Urothelium cell line (cell line): ENCODE data around the gene P4HA1.
"Not testable (repeated sequence)": the region's sequence is repeated elsewhere in the genome, so short reads cannot be mapped to it uniquely, and the experiment has no call there.

ENCODE experiments used
- DNase-seq: peaks from one replicate; pipeline ENCODE4 v3.0.0; 2011; ENCODE audit warnings: low spot score, mixed read lengths
- FAIRE-seq: peaks from 2 replicates; lab custom pipeline; 2011; peaks lifted over from hg19 to GRCh38; lab: Jason Lieb, UNC

Gene P4HA1

DNA sequence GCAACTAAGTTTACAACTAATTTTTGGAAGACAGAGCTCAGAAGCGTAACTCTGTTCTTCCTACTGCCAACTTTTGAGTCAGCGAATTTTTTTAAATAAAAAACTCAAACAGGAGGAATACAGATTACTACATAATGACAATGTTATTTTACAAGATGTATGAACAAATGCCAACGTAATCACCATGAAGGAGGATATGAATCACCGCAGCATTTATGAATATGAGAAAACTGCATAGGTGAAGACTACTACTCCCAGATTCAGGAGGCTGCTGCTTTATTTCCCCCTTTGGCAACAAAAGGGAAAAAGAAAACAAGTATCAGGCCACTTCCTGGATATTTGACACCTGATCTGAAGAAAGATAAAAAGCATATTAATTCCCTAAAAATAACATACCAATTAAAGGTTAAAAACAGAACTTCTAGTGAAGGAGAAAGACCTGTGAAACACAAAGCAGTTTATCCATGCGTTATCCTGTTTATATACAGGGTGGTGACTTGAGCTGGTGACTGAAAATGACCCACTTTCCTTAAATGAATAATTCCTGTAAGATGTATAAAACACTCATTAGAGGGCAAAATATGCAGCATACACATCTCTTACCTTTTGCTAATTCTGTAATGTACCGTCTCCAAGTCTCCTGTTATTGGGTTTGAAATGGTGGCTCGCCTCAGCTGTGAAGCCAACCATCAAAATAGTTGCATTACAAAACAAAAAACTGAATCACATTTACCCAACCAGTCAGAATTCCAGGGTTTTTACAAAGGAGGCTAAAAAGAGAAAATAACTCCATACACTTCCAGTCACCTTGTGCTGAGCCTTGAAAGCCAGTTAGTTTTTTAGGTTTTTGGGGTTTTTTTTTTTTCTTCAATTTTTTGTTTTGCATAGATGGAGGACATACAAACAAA lies 52.0 kb downstream of the P4HA1 start:
- DNase-seq, result peak; percentile 12
- no peak for FAIRE-seq

DNA sequence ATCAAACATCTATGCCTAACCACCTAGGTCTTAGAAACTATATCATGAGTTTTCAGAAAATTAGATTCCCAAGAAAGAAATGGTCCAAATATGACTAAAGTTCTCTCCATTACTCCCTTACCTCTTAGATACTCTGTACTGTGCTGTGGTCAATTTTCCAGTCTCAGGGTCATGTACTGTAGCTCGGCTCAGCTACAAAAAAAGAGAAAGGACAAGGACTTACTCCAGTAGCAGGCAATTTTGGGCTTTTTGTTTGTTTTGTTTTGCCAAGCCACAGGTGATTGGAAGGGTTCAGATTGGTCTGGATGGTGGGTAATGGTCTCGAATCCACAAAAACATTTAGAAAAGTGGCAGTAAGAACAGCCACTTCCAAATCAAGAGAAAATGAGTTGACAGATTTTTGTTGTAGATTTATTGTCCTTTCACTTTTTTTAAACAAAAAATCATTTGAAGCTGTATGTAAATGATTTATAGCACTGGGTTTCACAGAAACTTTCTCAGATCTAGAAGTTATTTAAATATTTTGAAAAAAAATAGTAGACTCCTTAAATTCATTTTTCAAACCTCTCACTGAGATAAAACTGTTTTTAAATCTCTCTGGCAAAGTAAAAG lies 52.8 kb downstream of the P4HA1 start:
- no peak for DNase-seq
- FAIRE-seq, result no peak

DNA sequence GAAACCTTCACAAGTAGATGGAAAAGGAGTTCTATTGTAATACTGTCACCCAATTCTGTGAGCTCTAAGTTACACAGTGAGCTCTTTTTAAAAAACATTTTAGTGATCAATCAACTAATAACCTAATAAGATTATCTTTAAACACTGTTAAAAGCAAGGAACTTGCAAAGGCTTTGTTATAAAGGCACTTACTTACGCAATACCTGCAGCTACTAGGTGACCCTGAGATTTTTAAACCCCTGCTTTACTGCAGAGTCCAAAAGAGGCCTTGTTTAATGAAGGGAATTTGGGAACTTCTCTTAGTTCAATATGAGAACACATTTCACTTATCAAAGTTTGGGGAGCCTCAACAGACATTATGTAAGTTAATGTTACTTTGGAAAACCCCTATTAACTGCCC lies 53.3 kb downstream of the P4HA1 start:
- no peak for FAIRE-seq
- DNase-seq, result no peak

DNA sequence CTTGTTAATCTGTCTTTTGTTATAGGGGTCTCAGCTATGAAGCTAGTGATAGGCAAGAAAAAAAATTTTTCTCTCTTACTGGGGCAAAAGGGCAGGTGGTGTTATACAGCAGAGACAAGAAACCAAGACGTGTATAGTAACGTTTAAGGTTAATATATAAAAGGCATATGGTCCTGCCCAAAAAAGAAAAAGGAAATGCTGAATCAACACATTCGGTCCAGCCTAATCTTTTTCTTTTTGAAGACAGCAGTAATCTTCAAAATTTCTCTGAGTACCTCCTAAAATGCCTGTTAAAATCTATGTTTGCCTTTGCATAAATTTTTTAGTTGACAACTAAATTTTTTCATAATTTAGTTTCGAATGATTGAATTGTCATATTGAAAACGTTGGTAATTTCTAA lies 54.5 kb downstream of the P4HA1 start:
- DNase-seq (no peak), FAIRE-seq (no peak)

DNA sequence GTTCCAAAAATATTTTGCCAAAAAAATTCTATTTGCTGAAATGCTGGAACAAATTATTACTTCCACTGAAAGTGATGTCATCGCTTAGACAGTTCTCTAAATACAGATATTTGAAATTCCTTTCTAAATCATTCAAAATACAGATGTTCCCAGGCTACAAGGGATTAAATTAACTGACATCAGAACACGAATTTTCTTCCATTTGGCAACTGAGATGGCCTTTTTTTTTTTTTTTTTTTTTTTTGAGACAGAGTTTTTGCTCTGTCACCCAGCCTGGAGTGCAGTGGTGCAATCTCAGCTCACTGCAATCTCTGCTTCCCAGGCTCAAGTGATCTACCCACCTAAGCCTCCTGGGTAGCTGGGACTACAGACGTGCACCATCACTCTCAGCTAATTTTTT lies 57.0 kb downstream of the P4HA1 start:
- no peak for DNase-seq
- no peak for FAIRE-seq

DNA sequence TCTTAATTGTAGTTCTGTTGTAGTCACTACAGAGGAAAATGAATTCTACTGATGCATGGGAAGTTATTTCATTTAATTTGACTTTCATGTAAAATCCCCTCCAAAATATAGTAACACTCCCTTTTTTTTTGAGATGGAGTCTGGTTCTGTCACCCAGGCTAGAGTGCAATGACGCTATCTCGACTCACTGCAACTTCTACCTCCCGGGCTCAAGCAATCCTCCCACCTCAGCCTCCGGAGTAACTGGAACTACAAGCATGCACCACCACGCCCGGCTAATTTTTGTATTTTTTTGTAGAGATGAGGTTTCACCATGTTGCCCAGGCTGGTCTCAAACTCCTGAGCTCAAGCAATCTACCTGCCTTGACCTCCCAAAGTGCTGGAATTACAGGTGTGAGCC lies 60.4 kb downstream of the P4HA1 start:
- FAIRE-seq, DNase-seq: not testable (repeated sequence)

DNA sequence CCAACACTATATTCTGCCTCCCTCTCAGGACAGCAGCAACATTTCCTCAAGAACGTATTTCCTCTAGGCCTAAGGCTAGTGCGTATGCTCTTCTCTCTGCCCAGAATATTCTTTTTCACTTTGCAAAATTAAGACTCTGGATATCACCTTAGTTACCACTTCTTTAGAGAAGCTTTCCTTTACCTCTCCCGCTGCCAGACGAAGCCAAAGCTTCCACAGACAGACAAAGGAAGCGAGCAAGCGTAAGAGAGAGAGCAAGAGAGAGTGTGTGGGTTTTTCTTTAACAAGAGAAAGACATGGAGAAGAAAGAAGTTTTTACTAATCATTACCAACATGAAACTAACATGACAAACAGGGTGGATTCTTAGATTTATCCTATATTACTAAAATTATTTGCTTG lies 64.1 kb downstream of the P4HA1 start:
- FAIRE-seq (peak; percentile 77), DNase-seq (no peak)

DNA sequence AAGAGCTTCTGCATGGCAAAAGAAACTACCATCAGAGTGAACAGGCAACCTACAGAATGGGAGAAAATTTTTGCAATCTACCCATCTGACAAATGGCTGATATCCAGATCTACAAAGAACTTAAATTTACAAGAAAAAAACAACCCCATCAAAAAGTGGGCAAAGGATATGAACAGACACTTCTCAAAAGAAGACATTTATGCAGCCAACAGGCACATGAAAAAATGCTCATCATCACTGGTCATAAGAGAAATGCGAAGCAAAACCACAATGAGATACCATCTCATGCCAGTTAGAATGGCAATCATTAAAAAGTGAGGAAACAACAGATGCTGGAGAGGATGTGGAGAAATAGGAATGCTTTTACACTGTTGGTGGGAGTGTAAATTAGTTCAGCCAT lies 70.0 kb downstream of the P4HA1 start:
- not testable (repeated sequence) for DNase-seq, FAIRE-seq

DNA sequence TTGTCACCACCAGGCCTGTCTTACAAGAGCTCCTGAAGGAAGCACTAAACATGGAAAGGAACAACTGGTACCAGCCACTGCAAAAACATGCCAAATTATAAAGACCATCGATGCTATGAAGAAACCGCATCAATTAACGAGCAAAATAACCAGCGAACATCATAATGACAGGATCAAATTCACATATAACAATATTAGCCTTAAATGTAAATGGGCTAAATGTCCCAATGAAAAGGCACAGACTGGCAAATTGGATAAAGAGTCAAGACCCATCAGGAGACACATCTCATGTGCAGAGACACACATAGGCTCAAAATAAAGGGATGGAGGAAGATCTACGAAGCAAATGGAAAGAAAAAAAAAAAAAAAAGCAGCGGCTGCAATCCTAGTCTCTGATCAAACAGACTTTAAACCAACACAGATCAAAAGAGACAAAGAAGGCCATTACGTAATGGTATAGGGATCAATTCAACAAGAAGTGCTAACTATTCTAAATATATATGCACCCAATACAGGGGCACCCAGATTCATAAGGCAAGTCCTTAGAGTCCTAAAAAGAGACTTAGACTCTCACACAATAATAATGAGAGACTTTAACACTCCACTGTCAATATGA lies 73.1 kb downstream of the P4HA1 start:
- not testable (repeated sequence) for FAIRE-seq, DNase-seq

DNA sequence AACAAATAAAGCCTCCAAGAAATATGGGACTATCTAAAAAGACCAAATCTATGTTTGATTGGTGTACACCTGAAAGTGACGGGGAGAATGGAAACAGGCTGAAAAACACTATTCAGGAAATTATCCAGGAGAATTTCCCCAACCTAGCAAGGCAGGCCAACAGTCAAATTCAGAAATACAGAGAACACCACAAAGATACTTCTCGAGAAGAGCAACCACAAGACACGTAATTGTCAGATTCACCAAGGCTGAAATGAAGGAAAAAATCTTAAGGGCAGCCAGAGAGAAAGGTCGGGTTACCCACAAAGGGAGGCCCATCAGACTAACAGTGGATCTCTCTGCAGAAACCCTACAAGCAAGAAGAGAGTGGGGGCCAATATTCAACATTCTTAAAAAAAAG lies 73.7 kb downstream of the P4HA1 start:
- DNase-seq, FAIRE-seq: not testable (repeated sequence)

DNA sequence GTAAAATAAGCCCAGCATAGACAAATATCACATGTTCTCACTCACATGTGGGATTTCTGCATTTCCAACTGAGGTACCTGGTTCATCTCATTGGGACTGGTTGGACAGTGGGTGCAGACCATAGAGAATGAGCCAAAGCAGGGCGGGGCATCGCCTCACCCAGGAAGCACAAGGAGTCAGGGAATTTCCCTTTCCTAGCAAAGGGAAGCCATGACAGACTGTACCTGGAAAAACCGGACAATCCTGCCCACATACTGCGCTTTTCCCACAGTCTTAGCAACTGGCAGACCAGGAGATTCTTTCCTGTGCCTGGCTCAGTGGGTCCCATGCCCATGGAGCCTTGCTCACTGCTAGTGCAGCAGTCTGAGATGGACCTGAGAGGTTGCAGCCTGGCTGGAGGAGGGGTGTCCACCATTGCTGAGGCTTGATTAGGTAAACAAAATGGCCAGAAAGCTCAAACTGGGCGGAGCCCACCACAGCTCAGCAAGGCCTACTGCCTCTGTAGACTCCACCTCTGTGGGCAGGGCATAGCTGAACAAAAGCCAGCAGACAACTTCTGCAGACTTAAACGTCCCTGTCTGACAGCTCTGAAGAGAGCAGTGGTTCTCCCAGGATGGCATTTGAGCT lies 75.0 kb downstream of the P4HA1 start:
- DNase-seq, FAIRE-seq: not testable (repeated sequence)

DNA sequence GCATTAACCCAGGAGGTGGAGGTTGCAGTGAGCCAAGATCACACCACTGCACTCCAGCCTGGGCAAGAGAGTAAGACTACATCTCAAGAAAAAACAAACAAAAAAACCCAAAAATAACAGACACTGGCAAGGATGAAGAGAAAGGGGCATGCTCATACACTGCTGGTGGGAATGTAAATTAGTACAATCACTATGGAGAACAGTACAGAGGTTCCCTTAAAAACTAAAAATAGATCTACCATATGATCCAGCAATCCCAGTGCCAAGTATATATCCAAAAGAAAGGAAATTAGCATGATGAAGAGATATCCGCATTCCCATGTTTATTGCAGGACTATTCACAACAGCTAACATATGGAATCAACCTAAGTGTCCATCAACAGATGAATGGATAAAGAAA lies 75.6 kb downstream of the P4HA1 start:
- DNase-seq (no peak), FAIRE-seq (no peak)

DNA sequence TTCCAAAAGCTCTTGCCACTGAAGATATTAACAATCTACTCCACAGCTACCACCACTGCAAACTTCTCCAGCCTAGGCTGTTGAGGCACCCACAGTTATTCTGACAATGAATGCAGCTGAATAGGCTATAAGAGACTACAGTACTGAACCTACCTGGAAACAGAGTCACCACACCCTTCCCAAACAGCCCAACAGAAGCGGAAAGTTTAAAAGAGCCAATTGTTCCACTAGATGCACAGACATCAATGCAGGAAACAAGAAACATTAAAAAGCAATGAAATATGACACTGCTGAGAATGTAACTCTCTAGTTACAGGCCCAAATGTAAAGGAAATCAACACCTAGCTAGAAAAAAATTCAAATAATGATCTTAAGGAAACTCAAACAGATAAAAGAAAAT lies 77.6 kb downstream of the P4HA1 start:
- FAIRE-seq (no peak), DNase-seq (no peak)

DNA sequence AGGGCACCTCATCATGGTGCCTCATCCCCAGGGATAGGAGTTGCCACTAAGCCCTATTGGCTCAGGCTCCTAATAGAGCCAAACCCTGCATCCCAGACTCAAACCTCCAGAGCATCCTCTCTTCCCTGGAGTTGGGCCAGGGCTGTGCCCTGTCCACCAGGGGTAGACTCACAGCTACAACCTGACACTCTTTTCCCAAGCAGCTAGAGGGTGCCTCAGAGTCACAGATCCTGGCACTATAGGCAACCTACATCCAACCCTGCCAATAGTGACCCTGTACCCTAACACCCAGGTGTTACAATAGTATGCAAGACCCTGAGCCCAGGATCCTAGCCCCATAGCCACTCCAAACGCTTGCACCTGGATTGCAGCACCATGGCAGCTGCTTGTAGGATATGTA lies 78.0 kb downstream of the P4HA1 start:
- DNase-seq (no peak), FAIRE-seq (no peak)

DNA sequence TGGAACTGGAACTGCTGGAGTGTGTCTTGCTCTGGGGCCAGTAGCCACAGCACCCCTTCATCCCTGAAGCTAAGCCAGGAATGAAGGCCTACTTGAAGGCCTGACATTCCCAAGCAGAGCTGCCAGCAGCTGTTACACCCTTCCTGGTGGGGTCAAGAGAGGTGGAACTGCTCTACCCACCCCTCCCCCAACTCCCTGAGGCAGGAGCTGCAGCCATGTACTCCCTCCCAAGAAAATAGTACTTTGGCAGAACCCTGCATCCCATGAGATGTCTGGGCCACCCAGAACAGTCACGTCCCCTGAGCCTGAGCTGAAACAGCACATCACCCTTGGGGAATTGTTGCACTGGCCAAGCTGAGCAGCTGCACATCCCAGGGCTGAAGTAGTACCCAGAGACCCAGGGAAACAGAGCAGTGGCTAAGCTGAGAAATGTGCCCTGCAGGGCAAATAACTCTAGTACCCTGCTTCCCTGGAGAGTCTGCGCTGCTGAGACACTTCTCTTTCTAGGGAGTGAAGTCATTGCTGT lies 78.6 kb downstream of the P4HA1 start:
- peak; percentile 50 for FAIRE-seq
- DNase-seq, result no peak

DNA sequence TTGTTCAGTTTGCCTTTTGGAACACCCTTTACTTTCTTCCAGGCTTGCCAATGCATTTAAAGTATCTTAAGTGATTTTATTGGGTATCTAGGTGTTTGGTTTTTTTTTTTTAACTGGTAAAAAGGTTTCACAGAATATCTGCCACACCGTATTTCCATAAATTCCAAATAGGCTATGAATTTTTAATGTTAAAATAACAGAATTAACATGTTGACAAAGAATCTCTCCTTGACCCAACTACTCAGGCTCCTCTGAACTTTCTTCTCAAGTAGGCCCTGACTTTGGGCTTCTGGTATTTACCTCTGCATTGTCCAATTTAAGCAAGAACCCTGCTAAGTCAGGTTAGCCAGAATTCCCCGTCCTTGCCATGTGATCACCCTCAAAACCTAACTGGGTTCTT lies 80.9 kb downstream of the P4HA1 start:
- DNase-seq (no peak), FAIRE-seq (no peak)

DNA sequence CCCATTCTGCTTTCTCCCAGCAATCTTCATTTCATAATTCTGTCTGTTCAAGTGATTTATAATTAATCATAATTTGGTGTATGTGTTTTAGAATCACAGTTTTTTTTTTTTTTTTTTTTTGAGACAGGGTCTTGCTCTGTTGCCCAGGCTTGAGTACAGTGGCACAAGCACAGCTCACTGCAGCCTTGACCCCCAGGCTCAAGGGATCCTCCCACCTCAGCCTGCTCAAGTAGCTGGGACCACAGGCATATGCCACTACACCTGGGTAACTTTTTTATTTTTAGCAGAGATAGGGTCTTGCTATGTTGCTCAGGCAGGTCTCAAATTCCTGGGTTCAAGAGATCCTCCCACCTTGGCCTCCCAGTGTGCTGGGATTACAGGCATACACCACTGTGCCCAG lies 92.8 kb downstream of the P4HA1 start:
- DNase-seq, result no peak
- FAIRE-seq, result no peak

DNA sequence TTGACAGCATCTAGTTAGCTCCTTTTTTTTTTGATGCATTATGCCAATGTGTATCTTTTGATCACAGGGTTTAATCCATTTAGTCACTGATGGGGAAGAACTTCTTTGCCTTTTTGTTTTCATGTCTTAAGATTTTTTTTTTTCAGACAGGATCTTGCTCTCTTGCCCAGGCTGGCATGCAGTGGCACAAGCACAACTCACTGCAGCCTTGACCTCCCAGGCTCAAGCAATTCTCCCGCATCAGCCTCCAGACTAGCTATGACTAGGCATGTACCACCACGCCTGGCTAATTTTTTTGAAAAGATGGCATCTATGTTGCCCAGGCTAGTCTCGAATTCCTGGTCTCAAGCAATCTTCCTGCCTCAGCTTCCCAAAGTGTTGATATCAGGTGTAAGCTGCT lies 95.7 kb downstream of the P4HA1 start:
- no peak for FAIRE-seq
- no peak for DNase-seq

DNA sequence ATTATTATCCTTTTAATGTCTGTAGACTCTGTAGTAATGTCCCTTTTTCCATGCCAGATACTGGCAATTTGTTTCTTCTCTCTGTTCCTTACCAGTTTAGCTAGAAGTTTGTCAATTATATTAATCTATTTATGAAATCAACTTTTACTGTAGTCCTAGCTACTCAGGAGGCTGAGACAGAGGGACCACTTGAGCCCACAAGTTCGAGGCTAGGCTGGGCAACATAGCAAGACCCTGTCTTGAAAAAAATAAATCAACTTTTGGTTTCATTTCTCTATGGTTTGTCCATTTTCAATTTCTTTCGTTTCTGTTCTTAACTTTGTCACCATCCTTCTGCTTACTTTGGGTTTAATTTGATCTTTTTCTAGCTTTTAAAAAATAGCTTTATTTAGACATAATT lies 99.6 kb downstream of the P4HA1 start:
- DNase-seq (no peak), FAIRE-seq (no peak)

DNA sequence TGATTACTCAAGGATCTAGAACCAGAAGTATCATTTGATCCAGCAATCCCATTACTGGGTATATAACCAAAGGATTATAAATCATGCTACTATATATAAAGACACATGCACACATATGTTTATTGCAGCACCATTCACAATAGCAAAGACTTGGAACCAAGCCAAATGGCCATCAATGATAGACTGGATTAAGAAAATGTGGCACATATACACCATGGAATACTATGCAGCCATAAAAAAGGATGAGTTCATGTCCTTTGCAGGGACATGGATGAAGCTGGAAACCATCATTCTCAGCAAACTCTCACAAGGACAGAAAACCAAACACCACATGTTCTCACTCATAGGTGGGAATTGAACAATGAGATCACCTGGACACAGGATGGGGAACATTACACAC lies 101.2 kb downstream of the P4HA1 start:
- FAIRE-seq, DNase-seq: not testable (repeated sequence)

DNA sequence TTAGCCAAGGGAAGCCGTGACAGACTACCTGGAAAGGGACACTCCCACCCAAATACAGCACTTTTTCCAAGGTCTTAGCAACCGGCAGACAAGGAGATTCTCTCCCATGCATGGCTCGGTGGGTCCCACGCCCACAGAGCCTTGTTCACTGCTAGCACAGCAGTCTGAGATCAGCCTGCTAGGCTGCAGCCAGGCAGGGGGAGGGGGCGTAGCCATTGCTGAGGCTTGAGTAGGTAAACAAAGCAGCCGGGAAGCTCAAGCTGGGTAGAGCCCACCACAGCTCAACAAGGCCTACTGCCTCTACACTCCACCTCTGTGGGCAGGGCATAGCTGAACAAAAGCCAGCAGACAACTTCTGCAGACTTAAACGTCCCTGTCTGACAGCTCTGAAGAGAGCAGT lies 106.9 kb downstream of the P4HA1 start:
- not testable (repeated sequence) for DNase-seq, FAIRE-seq
